ENCODE measurements around the gene ARHGEF28. TPM values are rescaled to one million over a fixed set of nuclear protein-coding genes. Genes with fewer than 3 reads are reported as not detected.

Gene ARHGEF28
- polyA plus RNA-seq, 3 donors: not detected

GRCh38 chr5:73977146-73977545 lies 351.1 kb downstream of the ARHGEF28 start:
- Histone ChIP-seq H3K4me1 (ENCODE audit: control insufficient read depth in 1 of 2, insufficient read depth in 2 of 2, low read length in 2 of 2) (no peaks in the 10 kb centered on the region), H3K9me3 (replicated peaks in 1 of 2; ENCODE audit: control insufficient read depth in 1 of 2, insufficient read depth in 1 of 2, low read length in 2 of 2) (no peaks in the 10 kb centered on the region), H3K9ac (ENCODE audit: insufficient read depth, low read length, poor library complexity, severe bottlenecking) (no peak overlapping the region), H3K27ac (ENCODE audit: low read depth in 1 of 2, low read length in 2 of 2) (no peak overlapping the region), H3K4me3 (replicated peaks in 1 of 3; ENCODE audit: low read depth in 2 of 3, low read length in 3 of 3) (no peak overlapping the region), H3K36me3 (replicated peaks in 1 of 2; ENCODE audit: control insufficient read depth in 1 of 2, insufficient read depth in 2 of 2, low read length in 2 of 2) (no peaks in the 10 kb centered on the region), H3K4me2 (replicated peaks; ENCODE audit: extremely low read depth, low read length, poor library complexity, severe bottlenecking) (no peak overlapping the region), H3K27me3 (ENCODE audit: control insufficient read depth in 2 of 2, insufficient read depth in 2 of 2, low read length in 2 of 2) (no peaks in the 10 kb centered on the region), H3K79me2 (ENCODE audit: insufficient read depth, low read length) (no peaks in the 10 kb centered on the region), H4K20me1 (ENCODE audit: insufficient read depth, low read length) (no peaks in the 10 kb centered on the region), H2AFZ (ENCODE audit: insufficient read depth, low read depth, low read length, poor library complexity, severe bottlenecking) (no peak overlapping the region)
- intact Hi-C loops (cut with micrococcal nuclease): no loop called here
- no peak overlapping the region for H3K4me3 Mint-ChIP-seq
- no peaks in the 10 kb centered on the region for H3K4me1 Mint-ChIP-seq
- WGBS (ENCODE audit: insufficient coverage): no CpG with 5 or more reads among the region's 1 CpG
- no peak for DNase-seq
- no peaks in the 10 kb centered on the region for H3K36me3 Mint-ChIP-seq
- peaks cover 0 to 11% (median 0%) of the 10 kb centered on the region in 7 donors for H3K9me3 Mint-ChIP-seq
- H3K27me3 Mint-ChIP-seq (ENCODE audit: low read depth in 3 of 3): peaks cover 0 to 8% (median 2%) of the 10 kb centered on the region in 3 donors
- no peak overlapping the region for H3K27ac Mint-ChIP-seq
- no peak for TF ChIP-seq CTCF (IDR thresholded peaks at IDR 0.05)

GRCh38 chr5:73979321-73979720 lies 353.3 kb downstream of the ARHGEF28 start:
- WGBS (ENCODE audit: insufficient coverage): 80% methylated on average over 2 of the region's 3 CpGs
- no peaks in the 10 kb centered on the region for H3K79me2 ChIP-seq (ENCODE audit: insufficient read depth, low read length)

More at GRCh38 chr5:73979321-73979720, 353.3 kb downstream of the ARHGEF28 start:
- Mint-ChIP-seq H3K4me3 (no peak overlapping the region), H3K36me3 (no peaks in the 10 kb centered on the region), H3K9me3 (peaks cover 0 to 6% (median 0%) of the 10 kb centered on the region in 7 donors), H3K27ac (no peak overlapping the region), H3K27me3 (ENCODE audit: low read depth in 3 of 3) (peaks cover 4 to 8% (median 6%) of the 10 kb centered on the region in 3 donors), H3K4me1 (no peaks in the 10 kb centered on the region)
- H2AFZ ChIP-seq (ENCODE audit: insufficient read depth, low read depth, low read length, poor library complexity, severe bottlenecking): no peak overlapping the region
- no peaks in the 10 kb centered on the region for H4K20me1 ChIP-seq (ENCODE audit: insufficient read depth, low read length)
- H3K27ac ChIP-seq (ENCODE audit: low read depth in 1 of 2, low read length in 2 of 2): no peak overlapping the region
- H3K36me3 ChIP-seq (replicated peaks in 1 of 2; ENCODE audit: control insufficient read depth in 1 of 2, insufficient read depth in 2 of 2, low read length in 2 of 2): no peaks in the 10 kb centered on the region
- H3K4me2 ChIP-seq (replicated peaks; ENCODE audit: extremely low read depth, low read length, poor library complexity, severe bottlenecking): no peak overlapping the region
- no peaks in the 10 kb centered on the region for H3K9me3 ChIP-seq (replicated peaks in 1 of 2; ENCODE audit: control insufficient read depth in 1 of 2, insufficient read depth in 1 of 2, low read length in 2 of 2)
- DNase-seq: no peak
- H3K4me3 ChIP-seq (replicated peaks in 1 of 3; ENCODE audit: low read depth in 2 of 3, low read length in 3 of 3): no peak overlapping the region
- H3K9ac ChIP-seq (ENCODE audit: insufficient read depth, low read length, poor library complexity, severe bottlenecking): no peak overlapping the region
- intact Hi-C loops (cut with micrococcal nuclease): no loop called here
- H3K4me1 ChIP-seq (ENCODE audit: control insufficient read depth in 1 of 2, insufficient read depth in 2 of 2, low read length in 2 of 2): no peaks in the 10 kb centered on the region
- TF ChIP-seq CTCF (IDR thresholded peaks at IDR 0.05): no peak
- H3K27me3 ChIP-seq (ENCODE audit: control insufficient read depth in 2 of 2, insufficient read depth in 2 of 2, low read length in 2 of 2): no peaks in the 10 kb centered on the region

Data from CD14-positive monocyte (primary cell).